Sigmoid colon (tissue), 7 donors: Measurements from ENCODE around the gene CA6. TPM values are rescaled to one million over a fixed set of nuclear protein-coding genes. Genes with fewer than 3 reads are reported as not detected.
"Not testable (repeated sequence)": the region's sequence is repeated elsewhere in the genome, so short reads cannot be mapped to it uniquely, and the experiment has no call there.

Experiments used
- DNase-seq: peaks from one replicate; pipeline ENCODE4 v3.0.0-alpha.2; 2019
- H3K27ac ChIP-seq, 4 donors: fragments of 200-600 bp; sonication (generic); one replicate each; pipeline ENCODE4 v1.5.1; 2016 to 2019; ENCODE audit warnings: mild to moderate bottlenecking in 1 of 4
- H3K27me3 ChIP-seq, 3 donors: fragments of 200-600 bp; sonication (generic); one replicate each; pipeline ENCODE4 v1.5.1; 2019; ENCODE audit warnings: mild to moderate bottlenecking in 1 of 3
- H3K36me3 ChIP-seq, 4 donors: fragments of 200-600 bp; sonication (generic); one replicate each; pipeline ENCODE4 v1.5.1; 2016 to 2019
- H3K4me1 ChIP-seq, 4 donors: fragments of 200-600 bp; sonication (generic); one replicate each; pipeline ENCODE4 v1.5.1; 2017 to 2019
- H3K4me3 ChIP-seq, 4 donors: fragments of 200-600 bp; sonication (generic); one replicate each; pipeline ENCODE4 v1.5.1; 2017 to 2019; ENCODE audit warnings: mild to moderate bottlenecking in 2 of 4, moderate library complexity in 1 of 4
- H3K9me3 ChIP-seq, 4 donors: fragments of 200-600 bp in 3 of 4; sonication (generic) in 3 of 4; one replicate each; pipeline versions ENCODE4 v1.5.1 to v1.6.1; 2013 to 2019
- CTCF ChIP-seq, 4 experiments: fragments of 450-650 bp in 3 of 4; fragments of 200-600 bp in 1 of 4; IDR thresholded peaks; one replicate each; pipeline ENCODE4 v1.5.1; 2016 to 2019; ENCODE audit warnings: antibody characterized with exemption in 4 of 4, mild to moderate bottlenecking in 3 of 4, moderate library complexity in 2 of 4
- EP300 ChIP-seq, 4 donors: sonication (generic); formaldehyde crosslinking; IDR thresholded peaks; one replicate each; pipeline ENCODE4 v1.6.1; 2017; ENCODE audit warnings: antibody characterized with exemption in 4 of 4
- POLR2A ChIP-seq, 2 donors: fragments of 450-650 bp; IDR thresholded peaks; one replicate each; pipeline ENCODE4 v1.6.1; 2016; ENCODE audit warnings: antibody characterized with exemption in 2 of 2, mild to moderate bottlenecking in 2 of 2, moderate library complexity in 2 of 2
- POLR2AphosphoS5 ChIP-seq, 4 donors: sonication (generic); formaldehyde crosslinking; IDR thresholded peaks; one replicate each; pipeline ENCODE4 v1.6.1; 2017; ENCODE audit warnings: antibody characterized with exemption in 4 of 4
- WGBS, 2 donors: extraction: QIAGEN DNeasy Blood & Tissue Kit; methylation state at CpG; one replicate each; pipeline ENCODE4 v1.1.7; 2013; 5-methylcytosine and 5-hydroxymethylcytosine counted together
- intact Hi-C: fragments of 100-400 bp; cut with DNase I; formaldehyde crosslinking; loops from one replicate; pipeline ENCODE4 v1.15.1; 2023
- polyA plus RNA-seq, 3 donors: library from polyadenylated mRNA; stranded (reverse); fragments of 200-250 nt; gene quantifications; one replicate each; pipeline ENCODE4 v1.2.3, GENCODE V29; 2013
- total RNA-seq, 4 donors: library from RNA; depleted of rRNA; stranded (reverse); fragments of >200 nt; gene quantifications; one replicate each; pipeline ENCODE4 v1.1.0, GENCODE V29; 2016
- donor health status: healthy with polysubstance abuse.
- donor health status: Bipolar disorder and iron deficiency.
- donor health status: healthy.

Gene CA6
- total RNA-seq (not detected), polyA plus RNA-seq (under 1 TPM in 1 of 3 donors, not detected in 2; 0.60 TPM)

- H3K9me3 ChIP-seq = no peaks in the 10 kb centered on the region
- H3K36me3 ChIP-seq = no peaks in the 10 kb centered on the region
- no peaks in the 10 kb centered on the region for H3K4me1 ChIP-seq
- intact Hi-C loops = no loop called here
- 79 to 91% methylated on average over 8 of the region's 8 CpGs for WGBS, 2 donors
- H3K27ac ChIP-seq = no peak within 1 kb of the TSS
- H3K4me3 ChIP-seq = no peak within 1 kb of the TSS
- no peaks in the 10 kb centered on the region for H3K27me3 ChIP-seq
- no peak for DNase-seq
- no peak for TF ChIP-seq CTCF (IDR thresholded peaks at IDR 0.05)
- no peak for TF ChIP-seq EP300 (IDR thresholded peaks at IDR 0.05)
- TF ChIP-seq POLR2A (IDR thresholded peaks at IDR 0.05) = no peak
Measured at GRCh38 chr1:8945568-8945967, at the start of gene CA6. Gene CA6, plus strand, starts transcription at chr1:8945868. Its CDS starts 19 bp downstream, at chr1:8945887.

DNA sequence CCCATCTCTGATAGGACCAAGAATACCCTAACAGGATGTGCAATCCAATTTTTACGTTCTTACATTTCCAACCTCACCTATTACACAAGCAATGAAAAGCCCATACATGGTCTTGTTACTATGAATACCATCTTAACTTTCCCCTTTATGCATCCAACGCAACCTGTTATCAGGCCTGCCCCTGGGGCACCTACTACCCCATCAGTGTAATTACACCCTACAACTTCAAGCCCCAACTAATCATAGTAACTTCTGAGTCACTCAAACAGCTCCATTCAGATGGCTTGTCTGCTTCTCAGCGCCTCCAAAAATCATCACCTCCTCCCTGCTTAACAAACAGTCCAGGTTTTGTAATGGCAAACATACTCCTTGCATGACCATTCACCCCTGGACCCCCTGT, 48.9 kb upstream of the CA6 start:
- intact Hi-C loops, H3K4me1 ChIP-seq, H3K9me3 ChIP-seq, H3K36me3 ChIP-seq, H3K27ac ChIP-seq, H3K27me3 ChIP-seq, H3K4me3 ChIP-seq, DNase-seq: not testable (repeated sequence)
- WGBS, 2 donors = 83 to 90% methylated on average over 3 of the region's 3 CpGs

- H3K9me3 ChIP-seq, H3K4me3 ChIP-seq, intact Hi-C loops, H3K27me3 ChIP-seq, H3K36me3 ChIP-seq, DNase-seq, H3K27ac ChIP-seq, H3K4me1 ChIP-seq: not testable (repeated sequence)
- 70 to 90% methylated on average over 4 of the region's 4 CpGs for WGBS, 2 donors
Measured at GRCh38 chr1:8897505-8897904, 48.2 kb upstream of the CA6 start.

GRCh38 chr1:8898418-8898817, 47.2 kb upstream of the CA6 start:
- intact Hi-C loops, H3K27me3 ChIP-seq, H3K4me1 ChIP-seq, H3K9me3 ChIP-seq, H3K36me3 ChIP-seq, H3K27ac ChIP-seq, DNase-seq, H3K4me3 ChIP-seq: not testable (repeated sequence)
- WGBS, 2 donors = 89 to 95% methylated on average over 5 of the region's 5 CpGs

DNA sequence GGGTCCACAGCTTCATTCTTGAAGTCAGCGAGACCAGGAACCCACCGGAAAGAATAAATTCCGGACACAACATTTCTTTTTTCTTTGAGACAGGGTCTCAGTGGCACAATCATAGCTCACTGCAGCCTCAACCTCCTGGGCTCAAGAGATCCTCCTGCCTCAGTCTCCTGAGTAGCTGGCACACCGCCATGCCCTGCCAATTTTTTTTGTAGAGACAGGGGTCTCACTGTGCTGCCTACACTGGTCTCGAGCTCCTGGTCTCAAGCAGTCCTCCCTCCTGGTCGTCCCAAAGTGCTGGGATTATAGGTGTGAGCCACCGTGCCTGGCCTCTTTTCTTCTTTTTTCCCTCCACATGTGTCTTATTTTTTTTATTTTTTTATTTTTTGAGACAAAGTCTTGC, 46.6 kb upstream of the CA6 start:
- 95 to 96% methylated on average over 7 of the region's 7 CpGs for WGBS, 2 donors
- no peak for TF ChIP-seq CTCF (IDR thresholded peaks at IDR 0.05)
- no peak for TF ChIP-seq POLR2A (IDR thresholded peaks at IDR 0.05)
- TF ChIP-seq EP300 (IDR thresholded peaks at IDR 0.05) = no peak
- TF ChIP-seq POLR2AphosphoS5 (IDR thresholded peaks at IDR 0.05) = no peak
- no peak overlapping the region for H3K4me3 ChIP-seq
- no peak overlapping the region for H3K27ac ChIP-seq
- no peaks in the 10 kb centered on the region for H3K36me3 ChIP-seq
- H3K27me3 ChIP-seq = no peaks in the 10 kb centered on the region
- intact Hi-C loops = no loop called here
- H3K4me1 ChIP-seq = peaks cover 0 to 9% (median 7%) of the 10 kb centered on the region in 4 donors
- H3K9me3 ChIP-seq = no peaks in the 10 kb centered on the region
- no peak for DNase-seq

- H3K36me3 ChIP-seq, H3K4me3 ChIP-seq, DNase-seq, H3K27me3 ChIP-seq, H3K9me3 ChIP-seq, H3K27ac ChIP-seq: not testable (repeated sequence)
- intact Hi-C loops = loop anchor here (10.0 kb wide), 1 partner anchor 504 kb away; no protein-coding TSS in a partner anchor
- peaks cover 0 to 14% (median 13%) of the 10 kb centered on the region in 4 donors for H3K4me1 ChIP-seq
- 86% methylated on average over 4 of the region's 4 CpGs for WGBS, 2 donors
Measured at GRCh38 chr1:8900684-8901083, 45.0 kb upstream of the CA6 start.

- H3K27ac ChIP-seq = no peak overlapping the region
- no peaks in the 10 kb centered on the region for H3K36me3 ChIP-seq
- intact Hi-C loops = loop anchor here (10.0 kb wide), 1 partner anchor 502 kb away; no protein-coding TSS in a partner anchor
- DNase-seq = no peak
- WGBS, 2 donors = 73 to 88% methylated on average over 5 of the region's 5 CpGs
- no peak overlapping the region for H3K4me3 ChIP-seq
- TF ChIP-seq EP300 (IDR thresholded peaks at IDR 0.05) (no peak), POLR2A (IDR thresholded peaks at IDR 0.05) (no peak), POLR2AphosphoS5 (IDR thresholded peaks at IDR 0.05) (no peak), CTCF (IDR thresholded peaks at IDR 0.05) (no peak)
- H3K9me3 ChIP-seq = no peaks in the 10 kb centered on the region
- H3K4me1 ChIP-seq = peaks cover 0 to 14% (median 13%) of the 10 kb centered on the region in 4 donors
- H3K27me3 ChIP-seq = no peaks in the 10 kb centered on the region
Measured at GRCh38 chr1:8902765-8903164, 42.9 kb upstream of the CA6 start.
